ENCODE data around the gene TGFBR3. TPM values are rescaled to one million over a fixed set of nuclear protein-coding genes. Genes with fewer than 3 reads are reported as not detected.
A peak's percentile ranks its signal among the peaks of the same experiment; 100 is the strongest.

Gene TGFBR3
- total and polyA plus RNA-seq, 2 of the 13 experiments (the other 11 are each of a cell fraction or from before 2014, with no cell fraction given), result 76.5 to 195 TPM

DNA sequence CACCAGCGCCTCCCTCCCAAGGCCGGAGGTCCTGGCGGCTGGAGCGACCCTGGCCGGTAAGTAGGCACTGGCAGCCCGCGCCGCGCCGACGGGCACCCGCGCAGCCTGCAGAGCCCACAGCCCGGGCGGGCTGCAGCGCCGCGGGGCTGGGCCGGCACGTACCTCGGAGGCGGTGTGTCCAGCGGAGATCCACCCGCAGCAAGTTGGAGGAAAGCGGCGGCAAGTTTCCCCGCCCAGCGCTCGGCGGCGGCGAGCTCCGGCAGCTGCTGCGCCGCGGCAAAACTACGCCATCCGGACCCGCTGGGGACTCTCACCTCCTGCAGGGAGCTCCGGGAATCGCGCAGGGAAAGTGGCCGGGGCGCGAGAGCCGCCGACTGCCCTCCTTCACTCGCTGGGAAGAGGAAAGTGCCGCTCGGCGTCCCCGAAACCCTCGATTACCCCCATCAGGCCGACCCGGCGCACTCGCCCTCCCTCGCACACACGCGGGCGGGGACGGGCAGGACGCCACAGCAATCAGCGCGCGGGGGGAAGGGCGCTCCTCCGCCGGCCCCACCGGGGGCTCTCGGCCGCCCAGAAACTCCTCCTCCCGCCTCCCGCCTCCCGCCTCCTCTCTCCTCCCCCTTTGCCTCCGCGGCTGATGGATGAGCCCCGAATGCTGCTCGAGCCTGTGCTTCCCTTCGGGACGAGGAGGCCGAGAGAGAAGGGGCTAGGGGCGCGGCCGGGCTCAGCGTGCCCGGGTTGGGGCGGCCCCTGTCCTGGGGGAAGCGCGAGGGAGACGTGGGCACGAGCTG is at the start of gene TGFBR3 (continued):
- TF ChIP-seq ZNF878 (CRISPR knock-in tag; IDR thresholded peaks at IDR 0.05) (no peak), ZNF20 (CRISPR knock-in tag; IDR thresholded peaks at IDR 0.05) (peak; percentile 56; the same call in 1 of the 2 replicates), ZNF562 (CRISPR knock-in tag; IDR thresholded peaks at IDR 0.05; ENCODE audit: borderline replicate concordance) (no peak), SP5 (CRISPR knock-in tag; IDR thresholded peaks at IDR 0.05; ENCODE audit: borderline replicate concordance, low read depth) (peak; percentile 92), ATF7-NPFF (CRISPR knock-in tag; IDR thresholded peaks at IDR 0.05; ENCODE audit: low read depth) (peak; percentile 75), ZNF749 (CRISPR knock-in tag; IDR thresholded peaks at IDR 0.05; ENCODE audit: borderline replicate concordance) (peak; percentile 57; the same call in 1 of the 2 replicates), MED13 (CRISPR knock-in tag; IDR thresholded peaks at IDR 0.05) (peak; percentile 38; the same call in 1 of the 2 replicates), NFYB (CRISPR knock-in tag; IDR thresholded peaks at IDR 0.05) (peak; percentile 79), ZNF652 (CRISPR knock-in tag; IDR thresholded peaks at IDR 0.05; ENCODE audit: borderline replicate concordance, low read depth) (no peak), HNRNPL (IDR thresholded peaks at IDR 0.05; ENCODE audit: low read depth, low read length) (peak; percentile 68), ZNF589 (CRISPR knock-in tag; conservative IDR thresholded peaks at IDR 0.05) (peak; percentile 56; the same call in 1 of the 2 replicates), ZNF44 (CRISPR knock-in tag; IDR thresholded peaks at IDR 0.05) (0 out of 2 replicates have a peak, but pooled peaks have one; percentile 58), ZNF430 (CRISPR knock-in tag; IDR thresholded peaks at IDR 0.05) (0 out of 2 replicates have a peak, but pooled peaks have one; percentile 29), UBTF (CRISPR knock-in tag; IDR thresholded peaks at IDR 0.05) (peak; percentile 96)
- TF ChIP-seq, protein P1, sequence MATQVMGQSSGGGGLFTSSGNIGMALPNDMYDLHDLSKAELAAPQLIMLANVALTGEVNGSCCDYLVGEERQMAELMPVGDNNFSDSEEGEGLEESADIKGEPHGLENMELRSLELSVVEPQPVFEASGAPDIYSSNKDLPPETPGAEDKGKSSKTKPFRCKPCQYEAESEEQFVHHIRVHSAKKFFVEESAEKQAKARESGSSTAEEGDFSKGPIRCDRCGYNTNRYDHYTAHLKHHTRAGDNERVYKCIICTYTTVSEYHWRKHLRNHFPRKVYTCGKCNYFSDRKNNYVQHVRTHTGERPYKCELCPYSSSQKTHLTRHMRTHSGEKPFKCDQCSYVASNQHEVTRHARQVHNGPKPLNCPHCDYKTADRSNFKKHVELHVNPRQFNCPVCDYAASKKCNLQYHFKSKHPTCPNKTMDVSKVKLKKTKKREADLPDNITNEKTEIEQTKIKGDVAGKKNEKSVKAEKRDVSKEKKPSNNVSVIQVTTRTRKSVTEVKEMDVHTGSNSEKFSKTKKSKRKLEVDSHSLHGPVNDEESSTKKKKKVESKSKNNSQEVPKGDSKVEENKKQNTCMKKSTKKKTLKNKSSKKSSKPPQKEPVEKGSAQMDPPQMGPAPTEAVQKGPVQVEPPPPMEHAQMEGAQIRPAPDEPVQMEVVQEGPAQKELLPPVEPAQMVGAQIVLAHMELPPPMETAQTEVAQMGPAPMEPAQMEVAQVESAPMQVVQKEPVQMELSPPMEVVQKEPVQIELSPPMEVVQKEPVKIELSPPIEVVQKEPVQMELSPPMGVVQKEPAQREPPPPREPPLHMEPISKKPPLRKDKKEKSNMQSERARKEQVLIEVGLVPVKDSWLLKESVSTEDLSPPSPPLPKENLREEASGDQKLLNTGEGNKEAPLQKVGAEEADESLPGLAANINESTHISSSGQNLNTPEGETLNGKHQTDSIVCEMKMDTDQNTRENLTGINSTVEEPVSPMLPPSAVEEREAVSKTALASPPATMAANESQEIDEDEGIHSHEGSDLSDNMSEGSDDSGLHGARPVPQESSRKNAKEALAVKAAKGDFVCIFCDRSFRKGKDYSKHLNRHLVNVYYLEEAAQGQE (IDR thresholded peaks at IDR 0.05; ENCODE audit: borderline replicate concordance in 1 of 2, low read depth in 1 of 2, low read length in 2 of 2), result peak in 1 of 2 experiments; percentile 52; a peak in 1 of 4 replicates
- TF ChIP-seq, protein P2, sequence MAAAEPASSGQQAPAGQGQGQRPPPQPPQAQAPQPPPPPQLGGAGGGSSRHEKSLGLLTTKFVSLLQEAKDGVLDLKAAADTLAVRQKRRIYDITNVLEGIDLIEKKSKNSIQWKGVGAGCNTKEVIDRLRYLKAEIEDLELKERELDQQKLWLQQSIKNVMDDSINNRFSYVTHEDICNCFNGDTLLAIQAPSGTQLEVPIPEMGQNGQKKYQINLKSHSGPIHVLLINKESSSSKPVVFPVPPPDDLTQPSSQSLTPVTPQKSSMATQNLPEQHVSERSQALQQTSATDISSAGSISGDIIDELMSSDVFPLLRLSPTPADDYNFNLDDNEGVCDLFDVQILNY (CRISPR knock-in tag; conservative IDR thresholded peaks at IDR 0.05), result 0 out of 2 replicates have a peak, but pooled peaks have one; percentile 14
- TF ChIP-seq, protein P3, sequence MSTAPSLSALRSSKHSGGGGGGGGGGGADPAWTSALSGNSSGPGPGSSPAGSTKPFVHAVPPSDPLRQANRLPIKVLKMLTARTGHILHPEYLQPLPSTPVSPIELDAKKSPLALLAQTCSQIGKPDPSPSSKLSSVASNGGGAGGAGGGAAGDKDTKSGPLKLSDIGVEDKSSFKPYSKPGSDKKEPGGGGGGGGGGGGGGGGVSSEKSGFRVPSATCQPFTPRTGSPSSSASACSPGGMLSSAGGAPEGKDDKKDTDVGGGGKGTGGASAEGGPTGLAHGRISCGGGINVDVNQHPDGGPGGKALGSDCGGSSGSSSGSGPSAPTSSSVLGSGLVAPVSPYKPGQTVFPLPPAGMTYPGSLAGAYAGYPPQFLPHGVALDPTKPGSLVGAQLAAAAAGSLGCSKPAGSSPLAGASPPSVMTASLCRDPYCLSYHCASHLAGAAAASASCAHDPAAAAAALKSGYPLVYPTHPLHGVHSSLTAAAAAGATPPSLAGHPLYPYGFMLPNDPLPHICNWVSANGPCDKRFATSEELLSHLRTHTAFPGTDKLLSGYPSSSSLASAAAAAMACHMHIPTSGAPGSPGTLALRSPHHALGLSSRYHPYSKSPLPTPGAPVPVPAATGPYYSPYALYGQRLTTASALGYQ (CRISPR knock-in tag; IDR thresholded peaks at IDR 0.05), result peak; percentile 77
- TF ChIP-seq, protein P4, sequence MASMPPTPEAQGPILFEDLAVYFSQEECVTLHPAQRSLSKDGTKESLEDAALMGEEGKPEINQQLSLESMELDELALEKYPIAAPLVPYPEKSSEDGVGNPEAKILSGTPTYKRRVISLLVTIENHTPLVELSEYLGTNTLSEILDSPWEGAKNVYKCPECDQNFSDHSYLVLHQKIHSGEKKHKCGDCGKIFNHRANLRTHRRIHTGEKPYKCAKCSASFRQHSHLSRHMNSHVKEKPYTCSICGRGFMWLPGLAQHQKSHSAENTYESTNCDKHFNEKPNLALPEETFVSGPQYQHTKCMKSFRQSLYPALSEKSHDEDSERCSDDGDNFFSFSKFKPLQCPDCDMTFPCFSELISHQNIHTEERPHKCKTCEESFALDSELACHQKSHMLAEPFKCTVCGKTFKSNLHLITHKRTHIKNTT (CRISPR knock-in tag; IDR thresholded peaks at IDR 0.05), result no peak
